Thyroid gland (tissue), 4 donors: Measurements from ENCODE around the gene ARMH3. TPM values are rescaled to one million over a fixed set of nuclear protein-coding genes. Genes with fewer than 3 reads are reported as not detected.

Experiments
- DNase-seq, 2 donors: peaks; one replicate each; pipeline ENCODE4 v3.0.0-alpha.2; 2019
- H3K27ac ChIP-seq, 3 donors: fragments of 200-600 bp; sonication (generic); 1 replicate in 2 of 3; 2 replicates in 1 of 3; pipeline ENCODE4 v1.5.1; 2016 to 2019; ENCODE audit warnings: mild to moderate bottlenecking in 1 of 3, moderate library complexity in 1 of 3
- H3K27me3 ChIP-seq: fragments of 200-600 bp; sonication (generic); one replicate; pipeline ENCODE4 v1.5.1; 2019
- H3K36me3 ChIP-seq, 2 donors: fragments of 200-600 bp; sonication (generic); one replicate each; pipeline ENCODE4 v1.5.1; 2016 to 2019
- H3K4me1 ChIP-seq, 2 donors: fragments of 200-600 bp; sonication (generic); one replicate each; pipeline ENCODE4 v1.5.1; 2017 to 2019
- H3K4me3 ChIP-seq, 3 donors: fragments of 200-600 bp; sonication (generic); replicated peaks in 1 of 3; 1 replicate in 2 of 3; 2 replicates in 1 of 3; pipeline ENCODE4 v1.5.1; 2016; ENCODE audit warnings: mild to moderate bottlenecking in 1 of 3
- H3K9me3 ChIP-seq: fragments of 200-600 bp; sonication (generic); one replicate; pipeline ENCODE4 v1.5.1; 2017
- POLR2A ChIP-seq, 2 donors: fragments of 450-650 bp; IDR thresholded peaks; one replicate each; pipeline ENCODE4 v1.6.1; 2017; ENCODE audit warnings: antibody characterized with exemption in 2 of 2, mild to moderate bottlenecking in 2 of 2, moderate library complexity in 1 of 2
- WGBS, 2 donors: methylation state at CpG; one replicate each; pipeline ENCODE4 v1.1.5; 2017; 5-methylcytosine and 5-hydroxymethylcytosine counted together
- intact Hi-C: fragments of 100-400 bp; cut with DNase I; formaldehyde crosslinking; loops from one replicate; pipeline ENCODE4 v1.15.1; 2023
- total RNA-seq, 4 donors: library from RNA; depleted of rRNA; stranded (reverse); fragments of >200 nt; gene quantifications; one replicate each; pipeline ENCODE4 v1.2.3, GENCODE V29; 2016
- TF ChIP-seq, protein P1 (sequence below), 6 experiments: fragments of 200-600 bp in 3 of 6; fragments of 450-650 bp in 3 of 6; sonication (generic) in 3 of 6; IDR thresholded peaks; one replicate each; pipeline ENCODE4 v1.5.1; 2016 to 2019; ENCODE audit warnings: antibody characterized with exemption in 6 of 6, mild to moderate bottlenecking in 2 of 6, inconsistent platforms in 1 of 6, moderate library complexity in 1 of 6

Gene ARMH3, protein sequence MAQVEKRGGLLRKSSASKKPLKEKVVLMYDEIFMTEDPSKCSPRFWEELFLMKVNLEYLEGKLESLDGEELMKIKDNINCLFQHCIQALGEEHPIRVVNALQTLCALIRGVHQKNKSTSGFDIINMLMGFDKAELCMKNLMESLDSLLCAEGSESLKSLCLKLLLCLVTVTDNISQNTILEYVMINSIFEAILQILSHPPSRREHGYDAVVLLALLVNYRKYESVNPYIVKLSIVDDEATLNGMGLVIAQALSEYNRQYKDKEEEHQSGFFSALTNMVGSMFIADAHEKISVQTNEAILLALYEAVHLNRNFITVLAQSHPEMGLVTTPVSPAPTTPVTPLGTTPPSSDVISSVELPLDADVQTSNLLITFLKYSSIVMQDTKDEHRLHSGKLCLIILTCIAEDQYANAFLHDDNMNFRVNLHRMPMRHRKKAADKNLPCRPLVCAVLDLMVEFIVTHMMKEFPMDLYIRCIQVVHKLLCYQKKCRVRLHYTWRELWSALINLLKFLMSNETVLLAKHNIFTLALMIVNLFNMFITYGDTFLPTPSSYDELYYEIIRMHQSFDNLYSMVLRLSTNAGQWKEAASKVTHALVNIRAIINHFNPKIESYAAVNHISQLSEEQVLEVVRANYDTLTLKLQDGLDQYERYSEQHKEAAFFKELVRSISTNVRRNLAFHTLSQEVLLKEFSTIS
- 10 to 100 TPM; 14.2 to 21.2 (median 18.3) TPM for total RNA-seq

GRCh38 chr10:102055647-102056419 lies at the start of gene ARMH3:
Gene ARMH3 (minus strand): TSS chr10:102056173. CDS start chr10:102040114, 16,059 bp downstream.
- peak within 1 kb of the TSS; percentile 57 to 88 (median 80) for H3K4me3 ChIP-seq
- peak in 1 of 2 donors; percentile 66 for TF ChIP-seq POLR2A (IDR thresholded peaks at IDR 0.05)
- TF ChIP-seq, protein P1, sequence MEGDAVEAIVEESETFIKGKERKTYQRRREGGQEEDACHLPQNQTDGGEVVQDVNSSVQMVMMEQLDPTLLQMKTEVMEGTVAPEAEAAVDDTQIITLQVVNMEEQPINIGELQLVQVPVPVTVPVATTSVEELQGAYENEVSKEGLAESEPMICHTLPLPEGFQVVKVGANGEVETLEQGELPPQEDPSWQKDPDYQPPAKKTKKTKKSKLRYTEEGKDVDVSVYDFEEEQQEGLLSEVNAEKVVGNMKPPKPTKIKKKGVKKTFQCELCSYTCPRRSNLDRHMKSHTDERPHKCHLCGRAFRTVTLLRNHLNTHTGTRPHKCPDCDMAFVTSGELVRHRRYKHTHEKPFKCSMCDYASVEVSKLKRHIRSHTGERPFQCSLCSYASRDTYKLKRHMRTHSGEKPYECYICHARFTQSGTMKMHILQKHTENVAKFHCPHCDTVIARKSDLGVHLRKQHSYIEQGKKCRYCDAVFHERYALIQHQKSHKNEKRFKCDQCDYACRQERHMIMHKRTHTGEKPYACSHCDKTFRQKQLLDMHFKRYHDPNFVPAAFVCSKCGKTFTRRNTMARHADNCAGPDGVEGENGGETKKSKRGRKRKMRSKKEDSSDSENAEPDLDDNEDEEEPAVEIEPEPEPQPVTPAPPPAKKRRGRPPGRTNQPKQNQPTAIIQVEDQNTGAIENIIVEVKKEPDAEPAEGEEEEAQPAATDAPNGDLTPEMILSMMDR (IDR thresholded peaks at IDR 0.05), result peak in 2 of 6 experiments; percentile 5 to 24
- H3K27ac ChIP-seq, result peak within 1 kb of the TSS; percentile 63 to 96 (median 76)
- no peaks in the 10 kb centered on the region for H3K9me3 ChIP-seq
- WGBS, 2 donors, result 0% methylated on average over 12 to 49 of the region's 79 CpGs
- peak; percentile 94 for DNase-seq
- no peaks in the 10 kb centered on the region for H3K27me3 ChIP-seq
- peaks cover 11 to 22% of the 10 kb centered on the region in 2 donors for H3K4me1 ChIP-seq
- intact Hi-C loops, result no loop called here
- H3K36me3 ChIP-seq, result no peaks in the 10 kb centered on the region

DNA sequence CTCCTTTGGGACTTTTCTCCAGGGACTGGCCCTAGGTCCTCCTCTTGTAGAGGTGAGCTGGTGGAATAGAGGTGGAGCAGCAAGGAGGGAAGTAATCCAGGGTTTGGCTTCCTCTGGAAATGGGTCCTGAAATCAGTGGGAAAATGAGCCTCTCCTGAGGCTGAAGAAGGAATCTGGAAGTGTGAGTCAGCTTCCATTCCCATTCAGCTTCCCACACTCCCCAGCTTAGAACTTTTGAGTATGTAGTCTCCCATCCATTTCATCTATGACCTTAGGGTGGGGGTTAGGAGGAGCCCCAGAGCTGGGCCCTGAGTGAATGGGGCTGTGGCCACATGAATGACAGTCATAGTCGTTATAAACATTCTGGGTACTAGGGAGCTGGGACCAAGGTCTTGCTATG lies 46.4 kb upstream of the ARMH3 start:
- no peaks in the 10 kb centered on the region for H3K9me3 ChIP-seq
- H3K27ac ChIP-seq, result no peak overlapping the region
- H3K4me3 ChIP-seq, result no peak overlapping the region
- H3K27me3 ChIP-seq, result no peaks in the 10 kb centered on the region
- intact Hi-C loops, result no loop called here
- no peak for DNase-seq
- no peaks in the 10 kb centered on the region for H3K4me1 ChIP-seq
- WGBS, 2 donors, result 82 to 88% methylated on average over 1 of the region's 1 CpG
- TF ChIP-seq POLR2A (IDR thresholded peaks at IDR 0.05), result no peak
- TF ChIP-seq, protein P1 (IDR thresholded peaks at IDR 0.05), result no peak
- peaks cover 5 to 9% of the 10 kb centered on the region in 2 donors for H3K36me3 ChIP-seq

GRCh38 chr10:102101152-102101551 lies 45.2 kb upstream of the ARMH3 start:
- Histone ChIP-seq H3K4me3 (no peak overlapping the region), H3K36me3 (no peaks in the 10 kb centered on the region)
- 90 to 93% methylated on average over 5 of the region's 5 CpGs for WGBS, 2 donors

GRCh38 chr10:102096449-102096848 lies 40.5 kb upstream of the ARMH3 start:
- Histone ChIP-seq H3K9me3 (no peaks in the 10 kb centered on the region), H3K36me3 (no peaks in the 10 kb centered on the region), H3K27me3 (no peaks in the 10 kb centered on the region), H3K4me3 (no peak overlapping the region), H3K27ac (no peak overlapping the region), H3K4me1 (no peaks in the 10 kb centered on the region)
- 98 to 99% methylated on average over 7 of the region's 7 CpGs for WGBS, 2 donors
- intact Hi-C loops, result no loop called here
- no peak for TF ChIP-seq POLR2A (IDR thresholded peaks at IDR 0.05)
- TF ChIP-seq, protein P1 (IDR thresholded peaks at IDR 0.05), result no peak
- no peak for DNase-seq

More at GRCh38 chr10:102101152-102101551, 45.2 kb upstream of the ARMH3 start:
- no peak overlapping the region for H3K27ac ChIP-seq
- H3K27me3 ChIP-seq, result no peaks in the 10 kb centered on the region
- H3K9me3 ChIP-seq, result no peaks in the 10 kb centered on the region
- H3K4me1 ChIP-seq, result no peaks in the 10 kb centered on the region
- DNase-seq, result no peak
- intact Hi-C loops, result no loop called here
- TF ChIP-seq POLR2A (IDR thresholded peaks at IDR 0.05), result no peak
- TF ChIP-seq, protein P1 (IDR thresholded peaks at IDR 0.05), result no peak
